GM12878 (cell line): ENCODE measurements around the gene MKX. TPM values are rescaled to one million over a fixed set of nuclear protein-coding genes. Genes with fewer than 3 reads are reported as not detected.

Experiments
- MEF2A ChIP-seq: IDR thresholded peaks from 2 replicates; pipeline ENCODE4 v1.6.1; 2011; ENCODE audit warnings: low read depth, mild to moderate bottlenecking, low read length, moderate library complexity; ENCODE audit not compliant: insufficient read depth
- MXI1 ChIP-seq: fragments of 150-350 bp; IDR thresholded peaks from 2 replicates; pipeline ENCODE4 v1.6.1; 2011; ENCODE audit warnings: low read depth, mild to moderate bottlenecking, inconsistent platforms, low read length, improper control_type of control experiment
- TAF1 ChIP-seq: IDR thresholded peaks from 2 replicates; pipeline ENCODE4 v1.6.1; 2011; ENCODE audit warnings: mild to moderate bottlenecking, low read depth, low read length, borderline replicate concordance
- polyA plus RNA-seq, 11 experiments: library from polyadenylated mRNA; depleted of rRNA in 4 of 11; unstranded in 6 of 11; stranded (reverse) in 5 of 11; fragments of >200 nt; fragmentation: Nextera tagmentation in 4 of 11; fragmentation: Illumina TruSeq in 1 of 11; extraction: Ambion mirVana in 4 of 11; extraction: Trizol in 1 of 11; gene quantifications; 1 replicate in 1 of 11; 2 replicates in 10 of 11; pipeline versions ENCODE4 v1.2.1 to v1.2.3, GENCODE V29; 2011 to 2016; ENCODE audit warnings: inconsistent platforms in 2 of 11, missing spikeins in 2 of 11, low read depth in 1 of 11
- total RNA-seq, 4 experiments: library from RNA; depleted of rRNA in 3 of 4; stranded (reverse); fragments of >200 nt in 3 of 4; fragmentation: Illumina TruSeq in 1 of 4; extraction: Trizol in 1 of 4; gene quantifications; 2 replicates each; pipeline versions ENCODE4 v1.2.1 to v1.2.3, GENCODE V29; 2013 to 2021
- TF ChIP-seq, protein P1 (sequence below): IDR thresholded peaks from 2 replicates; pipeline ENCODE4 v1.6.1; 2012; ENCODE audit warnings: low read length, inconsistent platforms
- TF ChIP-seq, protein P2 (sequence below): fragments of 450-650 bp; IDR thresholded peaks from 2 replicates; pipeline ENCODE4 v1.6.1; 2017; ENCODE audit warnings: mild to moderate bottlenecking, moderate library complexity

Gene MKX
- total and polyA plus RNA-seq, 10 of the 15 experiments (the other 5 are each of a cell fraction or from before 2014, with no cell fraction given): not detected

DNA sequence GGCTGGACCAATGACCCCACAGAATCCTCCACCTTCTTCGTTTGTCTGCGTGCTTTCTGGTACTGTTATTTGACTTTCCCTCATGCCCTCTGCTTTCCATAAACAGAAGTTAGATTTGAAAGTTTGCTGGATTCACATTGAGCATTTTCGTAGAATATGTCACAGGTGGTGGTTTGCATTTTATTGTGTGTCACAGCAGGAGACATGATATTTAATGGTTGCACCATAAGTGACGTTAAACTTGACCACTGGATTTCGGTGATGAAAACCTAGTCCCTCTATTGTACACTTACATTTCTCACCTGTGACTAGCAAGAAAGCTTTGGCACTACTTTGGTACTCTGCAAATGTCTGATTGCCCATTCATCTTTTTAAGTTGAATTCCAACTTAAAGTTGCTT is 15.2 kb upstream of the MKX start (continued):
- TF ChIP-seq, protein P1, sequence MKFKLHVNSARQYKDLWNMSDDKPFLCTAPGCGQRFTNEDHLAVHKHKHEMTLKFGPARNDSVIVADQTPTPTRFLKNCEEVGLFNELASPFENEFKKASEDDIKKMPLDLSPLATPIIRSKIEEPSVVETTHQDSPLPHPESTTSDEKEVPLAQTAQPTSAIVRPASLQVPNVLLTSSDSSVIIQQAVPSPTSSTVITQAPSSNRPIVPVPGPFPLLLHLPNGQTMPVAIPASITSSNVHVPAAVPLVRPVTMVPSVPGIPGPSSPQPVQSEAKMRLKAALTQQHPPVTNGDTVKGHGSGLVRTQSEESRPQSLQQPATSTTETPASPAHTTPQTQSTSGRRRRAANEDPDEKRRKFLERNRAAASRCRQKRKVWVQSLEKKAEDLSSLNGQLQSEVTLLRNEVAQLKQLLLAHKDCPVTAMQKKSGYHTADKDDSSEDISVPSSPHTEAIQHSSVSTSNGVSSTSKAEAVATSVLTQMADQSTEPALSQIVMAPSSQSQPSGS: no peak
- TF ChIP-seq MEF2A (no peak), TAF1 (no peak), MXI1 (no peak)
- TF ChIP-seq, protein P2, sequence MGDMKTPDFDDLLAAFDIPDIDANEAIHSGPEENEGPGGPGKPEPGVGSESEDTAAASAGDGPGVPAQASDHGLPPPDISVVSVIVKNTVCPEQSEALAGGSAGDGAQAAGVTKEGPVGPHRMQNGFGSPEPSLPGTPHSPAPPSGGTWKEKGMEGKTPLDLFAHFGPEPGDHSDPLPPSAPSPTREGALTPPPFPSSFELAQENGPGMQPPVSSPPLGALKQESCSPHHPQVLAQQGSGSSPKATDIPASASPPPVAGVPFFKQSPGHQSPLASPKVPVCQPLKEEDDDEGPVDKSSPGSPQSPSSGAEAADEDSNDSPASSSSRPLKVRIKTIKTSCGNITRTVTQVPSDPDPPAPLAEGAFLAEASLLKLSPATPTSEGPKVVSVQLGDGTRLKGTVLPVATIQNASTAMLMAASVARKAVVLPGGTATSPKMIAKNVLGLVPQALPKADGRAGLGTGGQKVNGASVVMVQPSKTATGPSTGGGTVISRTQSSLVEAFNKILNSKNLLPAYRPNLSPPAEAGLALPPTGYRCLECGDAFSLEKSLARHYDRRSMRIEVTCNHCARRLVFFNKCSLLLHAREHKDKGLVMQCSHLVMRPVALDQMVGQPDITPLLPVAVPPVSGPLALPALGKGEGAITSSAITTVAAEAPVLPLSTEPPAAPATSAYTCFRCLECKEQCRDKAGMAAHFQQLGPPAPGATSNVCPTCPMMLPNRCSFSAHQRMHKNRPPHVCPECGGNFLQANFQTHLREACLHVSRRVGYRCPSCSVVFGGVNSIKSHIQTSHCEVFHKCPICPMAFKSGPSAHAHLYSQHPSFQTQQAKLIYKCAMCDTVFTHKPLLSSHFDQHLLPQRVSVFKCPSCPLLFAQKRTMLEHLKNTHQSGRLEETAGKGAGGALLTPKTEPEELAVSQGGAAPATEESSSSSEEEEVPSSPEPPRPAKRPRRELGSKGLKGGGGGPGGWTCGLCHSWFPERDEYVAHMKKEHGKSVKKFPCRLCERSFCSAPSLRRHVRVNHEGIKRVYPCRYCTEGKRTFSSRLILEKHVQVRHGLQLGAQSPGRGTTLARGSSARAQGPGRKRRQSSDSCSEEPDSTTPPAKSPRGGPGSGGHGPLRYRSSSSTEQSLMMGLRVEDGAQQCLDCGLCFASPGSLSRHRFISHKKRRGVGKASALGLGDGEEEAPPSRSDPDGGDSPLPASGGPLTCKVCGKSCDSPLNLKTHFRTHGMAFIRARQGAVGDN: no peak
